Stimulated activated CD4-positive, alpha-beta T cell treated with anti-CD3 and anti-CD28 coated beads, Interleukin-2, amount 100 ng/mL, for 4 hours (primary cell): ENCODE results near the gene GLT8D2.

Source experiments
- DNase-seq: peaks from one replicate; pipeline ENCODE4 v3.0.0-alpha.2; 2020; ENCODE audit warnings: low read depth

GLT8D2 gene

GRCh38 chr12:104049903-104050356 lies at the start of gene GLT8D2:
Gene GLT8D2 (minus strand): TSS chr12:104050187. CDS start chr12:104019648, 30,539 bp downstream.
- DNase-seq: no peak

- DNase-seq: no peak
These were observed 48.0 kb upstream of the GLT8D2 start for GRCh38 chr12:104097954-104098353.

- no peak for DNase-seq
These were observed 45.3 kb upstream of the GLT8D2 start for GRCh38 chr12:104095289-104095688.

- DNase-seq: no peak
These were observed 44.3 kb upstream of the GLT8D2 start for GRCh38 chr12:104094284-104094683.

- no peak for DNase-seq
These were observed 41.1 kb upstream of the GLT8D2 start for GRCh38 chr12:104091136-104091535.

GRCh38 chr12:104090685-104091084 lies 40.7 kb upstream of the GLT8D2 start:
- no peak for DNase-seq

- DNase-seq: no peak
These were observed 33.9 kb upstream of the GLT8D2 start for GRCh38 chr12:104083769-104084475.

- no peak for DNase-seq
These were observed 30.8 kb upstream of the GLT8D2 start for GRCh38 chr12:104080764-104081163.

GRCh38 chr12:104079024-104079423 lies 29.0 kb upstream of the GLT8D2 start:
- no peak for DNase-seq

- no peak for DNase-seq
These were observed 23.7 kb upstream of the GLT8D2 start for GRCh38 chr12:104073699-104074098.

GRCh38 chr12:104072099-104072498 lies 22.1 kb upstream of the GLT8D2 start:
- DNase-seq: no peak

- no peak for DNase-seq
These were observed 14.9 kb upstream of the GLT8D2 start for GRCh38 chr12:104064842-104065427.

GRCh38 chr12:104064031-104064841 lies 14.2 kb upstream of the GLT8D2 start, which contains the start of gene HCFC2:
Gene HCFC2 (plus strand): TSS chr12:104064531. CDS start chr12:104064561, 30 bp downstream.
- peak; percentile 83 for DNase-seq

GRCh38 chr12:104063712-104064030 lies 13.7 kb upstream of the GLT8D2 start:
- no peak for DNase-seq

GRCh38 chr12:104060791-104061190 lies 10.8 kb upstream of the GLT8D2 start:
- DNase-seq: no peak

- no peak for DNase-seq
These were observed 10.0 kb upstream of the GLT8D2 start for GRCh38 chr12:104059963-104060362.

GRCh38 chr12:104058802-104059201 lies 8.8 kb upstream of the GLT8D2 start:
- DNase-seq: no peak

- DNase-seq: no peak
These were observed 7.8 kb upstream of the GLT8D2 start for GRCh38 chr12:104057771-104058197.

- no peak for DNase-seq
These were observed 6.5 kb upstream of the GLT8D2 start for GRCh38 chr12:104056419-104056972.

- DNase-seq: no peak
These were observed 5.8 kb upstream of the GLT8D2 start for GRCh38 chr12:104055686-104056388.

GRCh38 chr12:104054681-104055346 lies 4.8 kb upstream of the GLT8D2 start:
- DNase-seq: no peak
